K562 (cell line): ENCODE measurements around the gene COX4I2. TPM values are rescaled to one million over a fixed set of nuclear protein-coding genes. Genes with fewer than 3 reads are reported as not detected.

Experiments
- DIDO1 ChIP-seq: fragments of 450-650 bp; IDR thresholded peaks from 2 replicates; pipeline ENCODE4 v1.6.1; 2016; ENCODE audit warnings: low read depth, missing biosample characterization, missing genetic modification characterization
- DMBX1 ChIP-seq: fragments of 250-450 bp; sonication (Bioruptor Pico); IDR thresholded peaks from 2 replicates; pipeline ENCODE4 v1.8.0; 2022; ENCODE audit warnings: inconsistent platforms, mild to moderate bottlenecking, moderate library complexity, borderline replicate concordance
- HNRNPK ChIP-seq: fragments of 200-400 bp; formaldehyde crosslinking; IDR thresholded peaks from one replicate; pipeline ENCODE4 v1.6.1; 2018; ENCODE audit warnings: mild to moderate bottlenecking, low read depth, low read length; ENCODE audit not compliant: poor library complexity, severe bottlenecking
- ID3 ChIP-seq, 2 experiments: fragments of 250-450 bp in 1 of 2; fragments of 450-650 bp in 1 of 2; sonication (Bioruptor Pico) in 1 of 2; IDR thresholded peaks; 2 replicates each; pipeline versions ENCODE4 v1.6.1 to v1.8.0; 2016 to 2021; ENCODE audit warnings: mild to moderate bottlenecking in 2 of 2, moderate library complexity in 2 of 2, missing compliant biosample characterization in 1 of 2, missing genetic modification characterization in 1 of 2
- MAZ ChIP-seq, 2 experiments: fragments of 450-650 bp in 1 of 2; sonication (generic) in 1 of 2; formaldehyde crosslinking; IDR thresholded peaks in 1 of 2; conservative IDR thresholded peaks in 1 of 2; 2 replicates each; pipeline versions ENCODE4 v1.4.0 to v1.5.0; 2020; ENCODE audit warnings: mild to moderate bottlenecking in 1 of 2, missing genetic modification reagents in 1 of 2
- MCM7 ChIP-seq, 2 experiments: fragments of 450-650 bp; IDR thresholded peaks; 2 replicates each; pipeline ENCODE4 v1.6.1; 2016 to 2018
- SMAD2 ChIP-seq: fragments of 150-350 bp; IDR thresholded peaks from 2 replicates; pipeline ENCODE4 v1.6.1; 2014; ENCODE audit warnings: low read depth, mild to moderate bottlenecking, low read length
- TEAD1 ChIP-seq, 2 experiments: fragments of 450-650 bp in 1 of 2; sonication (generic) in 1 of 2; formaldehyde crosslinking; IDR thresholded peaks; 2 replicates each; pipeline versions ENCODE4 v1.4.0 to v1.8.0; 2020 to 2022; ENCODE audit warnings: mild to moderate bottlenecking in 2 of 2, missing genetic modification reagents in 1 of 2
- TEAD2 ChIP-seq: fragments of 450-650 bp; IDR thresholded peaks from 2 replicates; pipeline ENCODE4 v1.6.1; 2016; ENCODE audit warnings: missing genetic modification characterization, control low read depth, missing compliant biosample characterization
- YY1 ChIP-seq, 3 experiments: IDR thresholded peaks; 2 replicates each; pipeline ENCODE4 v1.6.1; 2011; ENCODE audit warnings: low read length in 2 of 3, mild to moderate bottlenecking in 2 of 3, moderate library complexity in 2 of 3, borderline replicate concordance in 1 of 3, control low read depth in 1 of 3, low read depth in 1 of 3; ENCODE audit not compliant: insufficient read depth in 3 of 3, insufficient replicate concordance in 2 of 3, control insufficient read depth in 1 of 3, insufficient read length in 1 of 3; ENCODE audit errors: extremely low read depth in 1 of 3
- ZBTB34 ChIP-seq: fragments of 250-450 bp; sonication (Bioruptor Pico); IDR thresholded peaks from 2 replicates; pipeline ENCODE4 v1.8.0; 2021; ENCODE audit warnings: mild to moderate bottlenecking, moderate library complexity
- ZFP30 ChIP-seq: fragments of 250-450 bp; sonication (Bioruptor Pico); IDR thresholded peaks from 2 replicates; pipeline ENCODE4 v1.8.0; 2022; ENCODE audit warnings: moderate library complexity, mild to moderate bottlenecking, inconsistent platforms, borderline replicate concordance
- ZKSCAN8 ChIP-seq: fragments of 200-800 bp; sonication (Bioruptor generic); IDR thresholded peaks from 2 replicates; pipeline ENCODE4 v1.6.1; 2016; ENCODE audit warnings: missing genetic modification characterization, missing compliant biosample characterization
- ZNF134 ChIP-seq: fragments of 250-450 bp; sonication (Bioruptor Pico); conservative IDR thresholded peaks from 2 replicates; pipeline ENCODE4 v1.4.0; 2020
- ZNF23 ChIP-seq: fragments of 250-450 bp; sonication (Bioruptor Pico); IDR thresholded peaks from 2 replicates; pipeline ENCODE4 v1.4.0; 2020; ENCODE audit warnings: mild to moderate bottlenecking
- ZNF586 ChIP-seq: fragments of 450-650 bp; formaldehyde crosslinking; conservative IDR thresholded peaks from 2 replicates; pipeline ENCODE4 v1.4.0; 2020; ENCODE audit warnings: mild to moderate bottlenecking, moderate library complexity
- polyA plus RNA-seq, 8 experiments: library from polyadenylated mRNA; depleted of rRNA in 4 of 8; stranded (reverse) in 5 of 8; unstranded in 3 of 8; fragments of >200 nt; fragmentation: Nextera tagmentation in 2 of 8; fragmentation: Illumina TruSeq in 1 of 8; extraction: Ambion mirVana in 2 of 8; extraction: Trizol in 1 of 8; gene quantifications; 2 replicates each; pipeline versions ENCODE4 v1.2.1 to v1.2.3, GENCODE V29; 2011 to 2014; ENCODE audit warnings: inconsistent platforms in 1 of 8, missing spikeins in 1 of 8
- total RNA-seq, 7 experiments: library from RNA; depleted of rRNA in 6 of 7; stranded (reverse); fragments of >200 nt in 6 of 7; fragmentation: Illumina TruSeq in 2 of 7; extraction: Trizol in 2 of 7; gene quantifications; 2 replicates each; pipeline versions ENCODE4 v1.2.1 to v1.2.3, GENCODE V29; 2011 to 2021; ENCODE audit warnings: low replicate concordance in 1 of 7
- TF ChIP-seq, protein P1 (sequence below): fragments of 250-450 bp; sonication (Bioruptor Pico); IDR thresholded peaks from 2 replicates; pipeline ENCODE4 v1.4.0; 2020; ENCODE audit warnings: mild to moderate bottlenecking, moderate library complexity
- TF ChIP-seq, protein P2 (sequence below): fragments of 450-650 bp; IDR thresholded peaks from one replicate; pipeline ENCODE4 v1.6.1; 2018; ENCODE audit warnings: mild to moderate bottlenecking, moderate library complexity; ENCODE audit not compliant: partially characterized antibody

The COX4I2 gene
- total and polyA plus RNA-seq, 9 of the 15 experiments (the other 6 are each of a cell fraction or from before 2014, with no cell fraction given): not detected

DNA sequence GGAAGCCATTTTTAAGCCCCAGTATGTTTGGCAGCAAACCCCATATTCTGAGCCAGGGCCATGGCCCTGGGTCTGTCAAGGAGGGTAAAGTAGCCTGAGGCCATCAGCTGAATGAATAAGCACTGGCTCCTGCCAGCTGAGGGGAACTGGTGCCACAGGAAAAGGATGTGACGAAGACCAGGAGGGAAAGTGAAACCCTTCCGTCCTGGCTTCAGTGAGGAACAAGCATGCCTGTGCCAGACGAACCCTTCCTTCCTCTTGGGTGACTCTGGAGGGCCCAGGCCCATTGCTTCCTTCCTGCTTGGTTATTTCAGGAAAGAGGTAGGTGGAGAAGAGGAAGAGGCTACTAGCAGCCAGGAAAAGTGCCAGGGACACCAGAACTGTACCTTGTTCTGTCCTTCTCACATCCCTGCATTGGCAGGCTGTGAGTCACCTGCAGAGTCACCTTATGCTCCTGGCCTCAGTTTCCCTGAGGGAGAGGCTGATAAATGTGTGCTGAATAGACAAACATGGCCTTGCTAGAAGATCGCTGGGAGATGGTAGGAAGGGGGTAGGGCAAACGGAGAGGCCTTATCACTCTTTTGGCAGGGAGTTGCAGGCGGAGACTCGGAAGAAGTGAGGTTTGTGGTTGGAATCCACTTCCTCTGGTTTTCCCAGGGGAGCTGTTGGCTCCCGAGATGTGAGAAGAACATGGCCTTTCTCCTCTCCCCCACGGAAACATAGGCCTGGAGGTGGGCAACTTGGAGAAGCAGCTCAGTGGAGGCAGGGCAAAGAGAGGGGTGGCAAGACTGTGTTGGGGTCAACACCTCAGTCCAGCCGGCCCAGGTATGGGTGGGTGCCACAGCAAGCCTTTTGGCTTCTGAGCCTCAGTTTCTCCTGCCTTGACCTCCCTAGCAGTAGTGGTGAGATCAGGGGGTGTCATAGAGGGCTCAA lies 37.4 kb downstream of the COX4I2 start (continued):
- TF ChIP-seq, protein P1, sequence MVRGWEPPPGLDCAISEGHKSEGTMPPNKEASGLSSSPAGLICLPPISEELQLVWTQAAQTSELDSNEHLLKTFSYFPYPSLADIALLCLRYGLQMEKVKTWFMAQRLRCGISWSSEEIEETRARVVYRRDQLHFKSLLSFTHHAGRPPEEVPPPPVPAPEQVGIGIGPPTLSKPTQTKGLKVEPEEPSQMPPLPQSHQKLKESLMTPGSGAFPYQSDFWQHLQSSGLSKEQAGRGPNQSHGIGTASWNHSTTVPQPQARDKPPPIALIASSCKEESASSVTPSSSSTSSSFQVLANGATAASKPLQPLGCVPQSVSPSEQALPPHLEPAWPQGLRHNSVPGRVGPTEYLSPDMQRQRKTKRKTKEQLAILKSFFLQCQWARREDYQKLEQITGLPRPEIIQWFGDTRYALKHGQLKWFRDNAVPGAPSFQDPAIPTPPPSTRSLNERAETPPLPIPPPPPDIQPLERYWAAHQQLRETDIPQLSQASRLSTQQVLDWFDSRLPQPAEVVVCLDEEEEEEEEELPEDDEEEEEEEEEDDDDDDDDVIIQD (CRISPR knock-in tag): no peak
- TF ChIP-seq MAZ (CRISPR knock-in tag; conservative IDR thresholded peaks at IDR 0.05 in 1 of 2, IDR thresholded peaks at IDR 0.05 in 1 of 2) (peak in 1 of 2 experiments; percentile 84; a peak in 2 of 4 replicates), YY1 (IDR thresholded peaks at IDR 0.05; ENCODE audit: borderline replicate concordance in 1 of 3, control insufficient read depth in 1 of 3, extremely low read depth in 1 of 3, insufficient read depth in 3 of 3, insufficient read length in 1 of 3, insufficient replicate concordance in 2 of 3, low read depth in 1 of 3, low read length in 2 of 3) (peak in 1 of 3 experiments; percentile 54), SMAD2 (no peak), ZFP30 (CRISPR knock-in tag) (no peak), ZBTB34 (CRISPR knock-in tag) (no peak), ZNF23 (CRISPR knock-in tag) (no peak), TEAD2 (tag) (no peak), HNRNPK (no peak), ID3 (CRISPR knock-in tag; IDR thresholded peaks at IDR 0.05) (no peak), ID3 (tag; IDR thresholded peaks at IDR 0.05) (peak; percentile 93), ZNF586 (CRISPR knock-in tag) (0 out of 2 replicates have a peak, but pooled peaks have one; percentile 33), DIDO1 (tag) (no peak; the same call in 1 of the 2 replicates), ZKSCAN8 (CRISPR knock-in tag) (peak; percentile 83; the same call in 1 of the 2 replicates), TEAD1 (CRISPR knock-in tag; IDR thresholded peaks at IDR 0.05) (peak in 1 of 2 experiments; percentile 55; a peak in 3 of 4 replicates), ZNF134 (CRISPR knock-in tag) (peak; percentile 39), MCM7 (IDR thresholded peaks at IDR 0.05) (no peak), DMBX1 (CRISPR knock-in tag) (peak; percentile 92)
- TF ChIP-seq, protein P2, sequence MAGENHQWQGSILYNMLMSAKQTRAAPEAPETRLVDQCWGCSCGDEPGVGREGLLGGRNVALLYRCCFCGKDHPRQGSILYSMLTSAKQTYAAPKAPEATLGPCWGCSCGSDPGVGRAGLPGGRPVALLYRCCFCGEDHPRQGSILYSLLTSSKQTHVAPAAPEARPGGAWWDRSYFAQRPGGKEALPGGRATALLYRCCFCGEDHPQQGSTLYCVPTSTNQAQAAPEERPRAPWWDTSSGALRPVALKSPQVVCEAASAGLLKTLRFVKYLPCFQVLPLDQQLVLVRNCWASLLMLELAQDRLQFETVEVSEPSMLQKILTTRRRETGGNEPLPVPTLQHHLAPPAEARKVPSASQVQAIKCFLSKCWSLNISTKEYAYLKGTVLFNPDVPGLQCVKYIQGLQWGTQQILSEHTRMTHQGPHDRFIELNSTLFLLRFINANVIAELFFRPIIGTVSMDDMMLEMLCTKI: no peak
